ENCODE measurements around the gene PRKAA1. TPM values are rescaled to one million over a fixed set of nuclear protein-coding genes. Genes with fewer than 3 reads are reported as not detected.

The PRKAA1 gene
- total RNA-seq, 1 donor from 2014 or later, result 57.1 TPM

GRCh38 chr5:40755407-40756365 lies 42.5 kb downstream of the PRKAA1 start, which contains the start of gene TTC33:
Gene TTC33, minus strand, starts transcription at chr5:40755961. Its CDS starts 8,943 bp downstream, at chr5:40747018.
- no peaks in the 10 kb centered on the region for H3K36me3 ChIP-seq (ENCODE audit: control insufficient read depth, insufficient read depth, low read length)
- TF ChIP-seq, protein P1, sequence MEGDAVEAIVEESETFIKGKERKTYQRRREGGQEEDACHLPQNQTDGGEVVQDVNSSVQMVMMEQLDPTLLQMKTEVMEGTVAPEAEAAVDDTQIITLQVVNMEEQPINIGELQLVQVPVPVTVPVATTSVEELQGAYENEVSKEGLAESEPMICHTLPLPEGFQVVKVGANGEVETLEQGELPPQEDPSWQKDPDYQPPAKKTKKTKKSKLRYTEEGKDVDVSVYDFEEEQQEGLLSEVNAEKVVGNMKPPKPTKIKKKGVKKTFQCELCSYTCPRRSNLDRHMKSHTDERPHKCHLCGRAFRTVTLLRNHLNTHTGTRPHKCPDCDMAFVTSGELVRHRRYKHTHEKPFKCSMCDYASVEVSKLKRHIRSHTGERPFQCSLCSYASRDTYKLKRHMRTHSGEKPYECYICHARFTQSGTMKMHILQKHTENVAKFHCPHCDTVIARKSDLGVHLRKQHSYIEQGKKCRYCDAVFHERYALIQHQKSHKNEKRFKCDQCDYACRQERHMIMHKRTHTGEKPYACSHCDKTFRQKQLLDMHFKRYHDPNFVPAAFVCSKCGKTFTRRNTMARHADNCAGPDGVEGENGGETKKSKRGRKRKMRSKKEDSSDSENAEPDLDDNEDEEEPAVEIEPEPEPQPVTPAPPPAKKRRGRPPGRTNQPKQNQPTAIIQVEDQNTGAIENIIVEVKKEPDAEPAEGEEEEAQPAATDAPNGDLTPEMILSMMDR (IDR thresholded peaks at IDR 0.05; ENCODE audit: insufficient read depth, low read length, severe bottlenecking), result peak; percentile 80
- no peaks in the 10 kb centered on the region for H3K27me3 ChIP-seq (ENCODE audit: control insufficient read depth, insufficient read depth, low read length)
- DNase-seq (ENCODE audit: low read depth) (peak; percentile 84), FAIRE-seq (no peak)
- H3K4me3 ChIP-seq (ENCODE audit: low read depth, low read length), result peak within 1 kb of the TSS; percentile 75

GRCh38 chr5:40755093-40755406 lies 43.1 kb downstream of the PRKAA1 start:
- Histone ChIP-seq H3K36me3 (ENCODE audit: control insufficient read depth, insufficient read depth, low read length) (no peaks in the 10 kb centered on the region), H3K4me3 (ENCODE audit: low read depth, low read length) (peak overlapping the region; percentile 75), H3K27me3 (ENCODE audit: control insufficient read depth, insufficient read depth, low read length) (no peaks in the 10 kb centered on the region)
- no peak for FAIRE-seq
- peak; percentile 81 for DNase-seq (ENCODE audit: low read depth)
- TF ChIP-seq, protein P1 (IDR thresholded peaks at IDR 0.05; ENCODE audit: insufficient read depth, low read length, severe bottlenecking), result peak; percentile 64

DNA sequence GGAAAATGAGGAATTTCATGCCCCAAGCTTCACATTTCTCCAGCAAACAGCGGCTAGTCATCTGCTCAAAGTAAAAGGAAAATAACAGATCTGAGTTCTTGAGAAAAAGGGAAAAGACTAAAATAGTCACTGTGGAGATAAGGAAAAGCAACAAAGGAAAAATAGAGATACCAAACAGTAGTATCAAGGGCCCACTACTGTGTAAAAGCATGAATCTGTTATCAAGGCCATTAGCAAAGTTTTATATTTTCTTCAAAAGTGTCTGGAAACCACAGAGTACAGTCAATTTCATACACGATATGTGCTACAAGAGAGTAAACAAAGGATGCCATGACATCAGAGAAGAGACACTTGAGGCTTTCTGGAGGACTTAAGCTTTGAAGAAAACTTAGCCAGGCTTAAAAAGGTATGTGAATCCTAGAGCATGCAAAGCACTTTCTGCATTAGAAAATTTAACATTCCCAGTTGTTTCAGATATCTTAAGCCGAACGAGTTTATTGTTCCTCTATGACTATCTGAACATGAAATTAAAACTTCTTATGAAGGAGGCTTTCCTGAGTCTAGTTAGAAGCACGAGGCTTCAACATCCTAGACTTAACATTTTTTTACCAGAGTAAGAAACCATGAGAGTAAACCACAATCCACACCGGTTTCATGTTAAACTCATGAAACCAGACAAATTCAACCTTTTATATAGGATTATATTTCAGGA lies 43.6 kb downstream of the PRKAA1 start:
- FAIRE-seq (no peak), DNase-seq (ENCODE audit: low read depth) (peak; percentile 36)
- no peaks in the 10 kb centered on the region for H3K27me3 ChIP-seq (ENCODE audit: control insufficient read depth, insufficient read depth, low read length)
- no peaks in the 10 kb centered on the region for H3K36me3 ChIP-seq (ENCODE audit: control insufficient read depth, insufficient read depth, low read length)
- H3K4me3 ChIP-seq (ENCODE audit: low read depth, low read length), result peak overlapping the region; percentile 75
- TF ChIP-seq, protein P1 (IDR thresholded peaks at IDR 0.05; ENCODE audit: insufficient read depth, low read length, severe bottlenecking), result no peak

- no peaks in the 10 kb centered on the region for H3K36me3 ChIP-seq (ENCODE audit: control insufficient read depth, insufficient read depth, low read length)
- no peaks in the 10 kb centered on the region for H3K27me3 ChIP-seq (ENCODE audit: control insufficient read depth, insufficient read depth, low read length)
- TF ChIP-seq, protein P1 (IDR thresholded peaks at IDR 0.05; ENCODE audit: insufficient read depth, low read length, severe bottlenecking), result no peak
- DNase-seq (ENCODE audit: low read depth) (no peak), FAIRE-seq (no peak)
- H3K4me3 ChIP-seq (ENCODE audit: low read depth, low read length), result no peak overlapping the region
Measured at GRCh38 chr5:40746703-40747102, 51.5 kb downstream of the PRKAA1 start.

DNA sequence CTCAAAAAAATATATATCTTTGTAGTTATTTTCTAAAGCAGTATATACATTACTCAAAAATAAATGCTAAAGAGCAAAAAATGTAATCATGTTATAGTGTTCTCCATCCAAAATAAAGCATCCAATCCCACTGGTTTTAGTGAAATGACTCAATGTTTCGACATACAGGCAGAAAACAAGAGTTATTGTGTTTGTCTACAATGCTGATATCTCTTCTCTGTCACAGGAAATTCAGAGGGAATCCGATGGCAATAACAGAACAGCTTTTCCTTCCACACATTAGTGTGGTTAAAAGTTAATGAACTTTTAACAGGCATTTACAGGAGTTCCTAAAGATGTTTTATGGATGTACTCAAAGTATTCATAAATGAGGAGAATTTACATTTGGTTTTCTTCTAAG lies 54.4 kb downstream of the PRKAA1 start:
- FAIRE-seq, result no peak

More for the DNA sequence above, 54.4 kb downstream of the PRKAA1 start:
- no peaks in the 10 kb centered on the region for H3K27me3 ChIP-seq (ENCODE audit: control insufficient read depth, insufficient read depth, low read length)
- DNase-seq (ENCODE audit: low read depth), result no peak
- TF ChIP-seq, protein P1 (IDR thresholded peaks at IDR 0.05; ENCODE audit: insufficient read depth, low read length, severe bottlenecking), result no peak
- peaks cover 1% of the 10 kb centered on the region for H3K36me3 ChIP-seq (ENCODE audit: control insufficient read depth, insufficient read depth, low read length)
- no peak overlapping the region for H3K4me3 ChIP-seq (ENCODE audit: low read depth, low read length)
